ENCODE data around the gene ALPK3. TPM values are rescaled to one million over a fixed set of nuclear protein-coding genes. Genes with fewer than 3 reads are reported as not detected.

The ALPK3 gene
- total RNA-seq, 1 experiment from 2014 or later: 17.7 TPM

- Histone ChIP-seq H2BK12ac (ENCODE audit: insufficient read length, low read depth, low read length) (no peak overlapping the region), H3K9me3 (ENCODE audit: control insufficient read depth, low read depth, low read length) (no peaks in the 10 kb centered on the region), H2BK5ac (ENCODE audit: insufficient read length, low read length) (no peak overlapping the region), H2AK5ac (ENCODE audit: insufficient read length, low read length) (no peak overlapping the region), H3K27me3 (ENCODE audit: insufficient read depth, low read length) (no peaks in the 10 kb centered on the region), H2BK15ac (ENCODE audit: low read depth, low read length) (no peak overlapping the region), H3T11ph (ENCODE audit: low read length) (no peak overlapping the region), H3K14ac (ENCODE audit: insufficient read depth, low read length) (no peak overlapping the region), H3K23ac (ENCODE audit: insufficient read length, low read depth, low read length) (no peak overlapping the region), H3K9ac (ENCODE audit: extremely low read depth, insufficient read length, low read length) (no peak overlapping the region), H3K4ac (ENCODE audit: low read depth, low read length) (no peak overlapping the region), H2BK20ac (ENCODE audit: low read depth, low read length, poor library complexity, severe bottlenecking) (no peak overlapping the region), H3K27ac (ENCODE audit: insufficient read length, low read depth, low read length) (no peak overlapping the region), H4K5ac (ENCODE audit: insufficient read length, low read depth, low read length) (no peak overlapping the region), H4K91ac (ENCODE audit: insufficient read length, low read depth, low read length) (no peak overlapping the region), H4K20me1 (ENCODE audit: control insufficient read depth, insufficient read depth, insufficient read length) (no peaks in the 10 kb centered on the region), H3K79me2 (ENCODE audit: insufficient read depth, low read length) (no peaks in the 10 kb centered on the region), H3K4me1 (ENCODE audit: insufficient read depth, low read length) (no peaks in the 10 kb centered on the region), H2BK120ac (ENCODE audit: low read depth, low read length, poor library complexity, severe bottlenecking) (no peak overlapping the region), H2AFZ (ENCODE audit: low read length) (no peak overlapping the region), H3K23me2 (ENCODE audit: insufficient read length, low read depth, low read length, poor library complexity, severe bottlenecking) (no peaks in the 10 kb centered on the region), H4K8ac (replicated peaks; ENCODE audit: insufficient read length, low read depth, low read length) (no peak overlapping the region), H3K4me2 (ENCODE audit: insufficient read depth, insufficient read length, low read length) (no peak overlapping the region), H3K18ac (ENCODE audit: insufficient read length, low read depth, low read length) (no peak overlapping the region), H3K79me1 (ENCODE audit: insufficient read depth, low read depth, low read length, poor library complexity, severe bottlenecking) (peaks cover 5% of the 10 kb centered on the region), H3K56ac (ENCODE audit: insufficient read length, low read depth, low read length) (no peak overlapping the region)
- Mint-ChIP-seq H3K36me3 (ENCODE audit: insufficient read depth in 1 of 3, low read depth in 3 of 3) (peaks cover 6 to 47% (median 27%) of the 10 kb centered on the region in 3 experiments; a peak in 6 of 7 replicates), H3K9me3 (no peaks in the 10 kb centered on the region), H3K27me3 (ENCODE audit: low read depth) (no peaks in the 10 kb centered on the region), H3K4me3 (no peak overlapping the region), H3K27ac (no peak overlapping the region), H3K4me1 (peaks cover 5 to 6% of the 10 kb centered on the region in 2 experiments)
- TF ChIP-seq, protein P1, sequence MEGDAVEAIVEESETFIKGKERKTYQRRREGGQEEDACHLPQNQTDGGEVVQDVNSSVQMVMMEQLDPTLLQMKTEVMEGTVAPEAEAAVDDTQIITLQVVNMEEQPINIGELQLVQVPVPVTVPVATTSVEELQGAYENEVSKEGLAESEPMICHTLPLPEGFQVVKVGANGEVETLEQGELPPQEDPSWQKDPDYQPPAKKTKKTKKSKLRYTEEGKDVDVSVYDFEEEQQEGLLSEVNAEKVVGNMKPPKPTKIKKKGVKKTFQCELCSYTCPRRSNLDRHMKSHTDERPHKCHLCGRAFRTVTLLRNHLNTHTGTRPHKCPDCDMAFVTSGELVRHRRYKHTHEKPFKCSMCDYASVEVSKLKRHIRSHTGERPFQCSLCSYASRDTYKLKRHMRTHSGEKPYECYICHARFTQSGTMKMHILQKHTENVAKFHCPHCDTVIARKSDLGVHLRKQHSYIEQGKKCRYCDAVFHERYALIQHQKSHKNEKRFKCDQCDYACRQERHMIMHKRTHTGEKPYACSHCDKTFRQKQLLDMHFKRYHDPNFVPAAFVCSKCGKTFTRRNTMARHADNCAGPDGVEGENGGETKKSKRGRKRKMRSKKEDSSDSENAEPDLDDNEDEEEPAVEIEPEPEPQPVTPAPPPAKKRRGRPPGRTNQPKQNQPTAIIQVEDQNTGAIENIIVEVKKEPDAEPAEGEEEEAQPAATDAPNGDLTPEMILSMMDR (conservative IDR thresholded peaks at IDR 0.05): no peak
- no CpG with 5 or more reads among the region's 7 CpGs for whole genome bisulfite sequencing (ENCODE audit: extremely low coverage, insufficient read length, low lambda C conversion rate)
- DNase-seq: no peak
These were observed 23.6 kb upstream of the ALPK3 start for GRCh38 chr15:84793431-84794161.

Measured in H9 (cell line).